Left kidney (tissue), 2 donors: ENCODE data around the gene ABCA5. TPM values are rescaled to one million over a fixed set of nuclear protein-coding genes. Genes with fewer than 3 reads are reported as not detected.
"Not testable (repeated sequence)": the region's sequence is repeated elsewhere in the genome, so short reads cannot be mapped to it uniquely, and the experiment has no call there.

Experiments
- DNase-seq: peaks from one replicate; pipeline ENCODE4 v3.0.0-alpha.2; 2013
- polyA plus RNA-seq: library from polyadenylated mRNA; unstranded; fragments of 120-200 nt; gene quantifications from one replicate; pipeline ENCODE4 v1.2.1, GENCODE V29; 2013; ENCODE audit not compliant: insufficient read length

Gene ABCA5
- polyA plus RNA-seq, 1 donor: 45.1 TPM

DNA sequence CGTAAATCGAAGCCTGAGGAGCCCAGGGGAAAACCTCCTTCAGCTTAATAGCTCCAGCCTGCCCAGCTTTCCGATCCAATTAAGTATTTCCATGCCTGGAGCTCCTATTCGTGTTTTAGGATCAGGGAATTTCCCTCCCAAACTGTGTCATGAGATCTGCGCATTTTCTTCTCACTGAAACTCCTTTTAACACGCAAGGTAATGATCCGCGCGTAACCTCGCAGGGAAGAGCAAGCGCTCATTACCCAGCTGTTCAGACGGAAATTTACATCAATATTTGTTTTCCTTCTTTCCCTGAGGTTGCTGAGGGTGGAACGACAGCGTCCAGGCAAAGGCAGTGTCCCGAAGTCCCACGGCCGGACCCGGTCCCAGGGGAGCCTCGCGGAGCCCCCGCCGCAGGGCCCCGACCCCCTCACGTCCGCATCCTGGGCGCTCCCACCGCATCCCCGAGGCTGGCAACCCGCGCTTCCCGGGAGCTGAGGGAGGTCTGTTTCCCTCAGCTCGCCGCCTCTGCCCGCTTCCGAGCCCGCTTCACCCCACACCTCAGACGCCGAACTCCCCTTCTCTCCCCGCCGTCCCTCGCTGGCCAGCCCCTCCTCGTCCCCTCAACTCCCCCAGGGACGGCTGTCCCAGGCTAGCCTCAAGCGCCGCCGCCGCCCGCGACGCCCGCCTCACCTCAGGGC lies 415 bp downstream of the ABCA5 start:
- no peak for DNase-seq

GRCh38 chr17:69325518-69326376 lies 1.2 kb downstream of the ABCA5 start:
- no peak for DNase-seq

GRCh38 chr17:69323806-69324205 lies 3.1 kb downstream of the ABCA5 start:
- no peak for DNase-seq

- DNase-seq: no peak
Observed at GRCh38 chr17:69320908-69321238, 6.1 kb downstream of the ABCA5 start.

- DNase-seq: no peak
Observed at GRCh38 chr17:69320210-69320907, 6.6 kb downstream of the ABCA5 start.

DNA sequence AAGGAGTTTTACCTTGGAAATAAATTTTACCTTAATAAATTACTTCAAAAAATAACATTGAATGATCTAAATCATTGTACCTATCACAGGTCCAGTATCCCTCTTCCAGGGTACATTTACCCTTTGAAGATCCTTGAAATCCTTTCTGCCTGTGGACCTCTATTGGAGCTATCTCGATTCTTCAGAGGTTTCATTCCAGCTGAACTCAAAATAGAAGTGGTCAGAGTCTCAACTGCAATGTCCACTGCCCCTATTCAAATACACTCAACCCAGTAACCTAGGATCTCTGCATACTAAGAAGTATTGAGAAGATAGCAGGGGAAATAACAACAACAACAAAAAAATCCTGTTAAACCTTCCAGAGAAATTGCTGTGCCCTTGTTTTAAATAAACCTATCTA lies 9.3 kb downstream of the ABCA5 start:
- no peak for DNase-seq

GRCh38 chr17:69314246-69315065 lies 12.5 kb downstream of the ABCA5 start:
- DNase-seq: no peak

- DNase-seq: no peak
Observed at GRCh38 chr17:69305177-69305576, 21.8 kb downstream of the ABCA5 start.

DNA sequence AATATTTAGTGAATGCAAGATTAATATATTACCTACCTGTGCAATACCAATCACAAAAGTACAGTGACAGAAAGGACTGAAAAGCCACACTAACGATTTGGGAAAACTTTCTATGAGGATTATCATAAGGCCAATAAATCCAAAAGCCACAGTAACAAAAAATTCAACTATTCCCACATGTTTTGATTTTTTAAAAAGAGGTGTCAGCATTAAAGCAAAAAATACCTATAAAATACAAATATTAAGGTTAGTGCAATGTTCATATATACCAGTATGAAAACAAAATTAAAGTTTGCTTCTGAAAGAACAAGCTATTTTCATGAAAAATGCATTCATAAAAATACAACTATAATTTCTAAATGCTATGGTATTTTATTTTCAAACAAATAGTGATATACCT lies 24.3 kb downstream of the ABCA5 start:
- DNase-seq: no peak

DNA sequence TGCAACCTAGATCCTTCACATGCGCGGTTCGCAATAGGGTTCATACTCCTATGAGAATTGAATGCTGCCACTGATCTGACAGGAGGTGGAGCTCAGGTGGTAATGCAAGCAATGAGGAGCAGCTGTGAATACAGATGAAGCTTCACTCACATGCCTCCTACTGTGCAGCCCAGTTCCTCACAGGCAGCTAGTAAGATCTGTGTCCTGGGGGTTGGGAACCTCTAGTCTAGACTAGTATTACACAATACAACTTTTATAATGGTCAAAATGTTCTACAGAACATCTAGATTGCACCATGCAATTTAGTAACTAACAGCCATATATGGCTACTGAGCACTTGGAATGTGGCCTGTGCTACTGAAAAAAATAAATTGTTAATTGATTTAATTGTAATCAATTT lies 26.7 kb downstream of the ABCA5 start:
- DNase-seq: no peak

- not testable (repeated sequence) for DNase-seq
Observed at GRCh38 chr17:69298120-69298722, 28.7 kb downstream of the ABCA5 start.

GRCh38 chr17:69287168-69287567 lies 39.8 kb downstream of the ABCA5 start:
- DNase-seq: no peak

- no peak for DNase-seq
Observed at GRCh38 chr17:69286257-69286656, 40.7 kb downstream of the ABCA5 start.

- DNase-seq: no peak
Observed at GRCh38 chr17:69284646-69285045, 42.3 kb downstream of the ABCA5 start.

DNA sequence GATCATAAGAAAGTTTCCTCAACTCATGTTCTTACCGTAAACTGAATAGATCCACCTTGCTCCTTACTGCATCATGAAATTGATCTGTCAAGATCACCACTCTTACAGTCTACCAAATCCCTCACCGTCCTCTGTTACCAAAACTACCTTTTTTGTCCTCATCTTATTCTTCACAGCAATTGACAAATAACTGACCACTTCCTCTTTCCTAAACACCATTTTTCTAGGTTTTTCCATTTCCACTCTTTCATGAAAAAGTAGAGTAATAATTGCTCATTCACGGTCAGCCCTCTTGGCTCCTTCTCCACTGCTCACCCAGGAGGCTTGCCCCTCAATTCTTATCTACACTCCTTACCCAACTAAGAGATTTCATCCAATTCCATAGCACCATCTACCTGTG lies 44.9 kb downstream of the ABCA5 start:
- DNase-seq: no peak

- not testable (repeated sequence) for DNase-seq
Observed at GRCh38 chr17:69276279-69276678, 50.7 kb downstream of the ABCA5 start.

- no peak for DNase-seq
Observed at GRCh38 chr17:69275751-69276150, 51.2 kb downstream of the ABCA5 start.

- DNase-seq: no peak
Observed at GRCh38 chr17:69271023-69271422, 55.9 kb downstream of the ABCA5 start.

- DNase-seq: no peak
Observed at GRCh38 chr17:69269131-69269998, 57.6 kb downstream of the ABCA5 start.

DNA sequence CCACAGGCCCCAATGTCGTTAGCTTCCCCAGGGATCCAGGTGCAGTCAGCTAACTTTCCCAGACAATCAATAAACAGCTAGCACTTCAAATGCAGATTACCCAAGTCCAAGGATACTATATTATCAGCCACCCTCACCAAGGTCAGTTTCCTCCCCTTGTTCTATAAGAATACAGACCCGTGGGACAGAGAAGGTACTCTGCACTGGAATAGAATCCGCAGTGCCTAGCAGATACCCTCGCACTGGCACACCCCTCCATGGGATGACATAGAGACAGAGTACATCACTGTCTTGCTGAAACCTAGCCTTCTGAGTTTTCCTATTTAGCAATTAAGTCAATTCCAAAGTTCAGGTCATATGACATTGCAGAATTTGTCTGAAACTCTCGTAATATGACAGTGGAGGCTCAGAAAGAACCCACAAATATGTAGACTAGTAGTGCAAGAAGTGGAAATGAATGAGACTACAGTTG lies 58.4 kb downstream of the ABCA5 start:
- DNase-seq: no peak

- DNase-seq: no peak
Observed at GRCh38 chr17:69267219-69267618, 59.7 kb downstream of the ABCA5 start.
